HG02885 (cell line): ENCODE measurements around the gene ANK3.

Source experiments
- ATAC-seq: cut with Tn5 transposase; IDR thresholded peaks from one replicate; pipeline ENCODE4 v1.9.1; 2021; ENCODE audit warnings: mild to moderate bottlenecking; ENCODE audit not compliant: unreplicated experiment, poor library complexity

ANK3 gene

GRCh38 chr10:60351191-60351853, 38.4 kb downstream of the ANK3 start:
- peak; percentile 64 for ATAC-seq

DNA sequence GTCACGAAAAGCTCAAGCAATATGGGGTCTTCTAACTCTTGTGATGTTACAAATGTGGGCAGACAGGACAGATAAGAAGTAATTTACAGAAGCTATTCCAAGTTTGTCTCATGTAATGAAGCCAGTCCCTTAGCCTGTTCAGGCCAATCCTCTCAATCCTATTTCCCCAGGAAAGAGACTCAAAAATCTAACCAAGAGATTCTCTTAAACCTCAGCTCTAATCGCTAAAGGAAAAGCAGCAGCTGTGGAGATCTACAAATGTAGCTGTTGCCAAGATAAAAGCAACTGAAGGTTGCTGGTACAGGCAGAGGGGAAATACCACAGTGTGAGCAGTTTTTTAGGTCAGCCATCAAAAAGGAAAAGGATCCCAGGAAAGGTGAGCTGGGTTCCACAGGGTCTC, 39.3 kb downstream of the ANK3 start:
- no peak for ATAC-seq

GRCh38 chr10:60349426-60349825, 40.2 kb downstream of the ANK3 start:
- ATAC-seq = no peak

GRCh38 chr10:60348982-60349381, 40.7 kb downstream of the ANK3 start:
- ATAC-seq = no peak

DNA sequence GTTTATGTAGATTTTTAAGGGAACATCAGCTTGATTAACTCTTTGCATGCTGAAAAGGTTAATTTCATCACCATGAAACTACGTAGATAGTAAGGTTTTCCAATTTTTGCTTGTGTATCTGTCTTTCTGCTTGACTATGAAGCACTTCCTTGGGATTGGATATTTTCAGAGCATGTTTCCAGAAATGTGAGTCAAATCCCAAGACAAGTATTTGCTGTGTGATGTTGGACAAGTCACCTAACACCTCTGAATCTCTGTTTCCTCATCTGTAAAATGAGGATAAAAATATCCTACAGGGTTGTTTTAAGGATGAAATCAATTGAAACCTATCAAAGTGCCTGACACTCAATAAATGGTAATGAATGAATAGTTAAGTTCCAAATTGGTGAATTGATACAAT, 42.4 kb downstream of the ANK3 start:
- no peak for ATAC-seq

- ATAC-seq = no peak
These were observed 43.0 kb downstream of the ANK3 start for GRCh38 chr10:60346661-60347060.

- no peak for ATAC-seq
These were observed 46.4 kb downstream of the ANK3 start for GRCh38 chr10:60343254-60343653.

- no peak for ATAC-seq
These were observed 47.7 kb downstream of the ANK3 start for GRCh38 chr10:60341969-60342368.

- no peak for ATAC-seq
These were observed 48.7 kb downstream of the ANK3 start for GRCh38 chr10:60340973-60341372.

DNA sequence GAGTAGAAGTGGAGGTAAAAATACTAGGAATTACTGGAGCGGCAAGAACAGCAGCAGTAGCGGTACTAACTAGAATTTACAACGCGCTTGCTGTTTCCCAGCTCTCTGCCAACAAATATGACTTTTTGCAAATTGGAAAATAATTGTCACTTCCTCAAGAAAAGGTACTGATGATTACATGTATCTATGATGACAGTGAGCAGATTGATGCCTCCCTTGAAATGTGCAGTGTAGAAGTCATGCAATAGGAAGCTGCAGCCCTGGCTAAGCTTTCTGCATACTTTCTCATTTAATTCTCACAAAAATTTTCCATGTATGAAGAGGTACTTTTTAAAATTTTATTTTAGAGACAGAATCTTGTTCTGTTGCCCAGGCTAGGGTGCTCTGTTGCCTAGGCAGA, 49.9 kb downstream of the ANK3 start:
- ATAC-seq = no peak

DNA sequence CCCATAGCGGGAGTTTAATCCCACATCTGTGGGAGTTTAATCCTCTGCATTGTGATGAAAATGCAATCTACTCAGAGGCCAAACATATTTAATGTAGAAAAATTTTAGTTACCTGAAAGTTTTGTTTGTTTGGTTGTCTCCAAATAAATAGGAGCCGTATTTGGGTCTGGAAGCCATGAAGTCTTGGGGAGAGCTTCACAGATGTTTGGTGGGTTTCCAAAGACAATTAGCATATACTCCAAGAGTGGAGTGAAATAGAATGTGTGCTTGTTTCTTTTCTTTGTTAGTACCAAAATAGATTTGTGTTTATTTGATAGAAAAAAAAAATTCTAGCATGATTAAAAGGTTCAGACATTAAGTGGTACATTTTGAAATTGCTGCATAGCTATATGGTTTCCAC, 50.9 kb downstream of the ANK3 start:
- no peak for ATAC-seq

GRCh38 chr10:60338002-60338564, 51.6 kb downstream of the ANK3 start:
- no peak for ATAC-seq

DNA sequence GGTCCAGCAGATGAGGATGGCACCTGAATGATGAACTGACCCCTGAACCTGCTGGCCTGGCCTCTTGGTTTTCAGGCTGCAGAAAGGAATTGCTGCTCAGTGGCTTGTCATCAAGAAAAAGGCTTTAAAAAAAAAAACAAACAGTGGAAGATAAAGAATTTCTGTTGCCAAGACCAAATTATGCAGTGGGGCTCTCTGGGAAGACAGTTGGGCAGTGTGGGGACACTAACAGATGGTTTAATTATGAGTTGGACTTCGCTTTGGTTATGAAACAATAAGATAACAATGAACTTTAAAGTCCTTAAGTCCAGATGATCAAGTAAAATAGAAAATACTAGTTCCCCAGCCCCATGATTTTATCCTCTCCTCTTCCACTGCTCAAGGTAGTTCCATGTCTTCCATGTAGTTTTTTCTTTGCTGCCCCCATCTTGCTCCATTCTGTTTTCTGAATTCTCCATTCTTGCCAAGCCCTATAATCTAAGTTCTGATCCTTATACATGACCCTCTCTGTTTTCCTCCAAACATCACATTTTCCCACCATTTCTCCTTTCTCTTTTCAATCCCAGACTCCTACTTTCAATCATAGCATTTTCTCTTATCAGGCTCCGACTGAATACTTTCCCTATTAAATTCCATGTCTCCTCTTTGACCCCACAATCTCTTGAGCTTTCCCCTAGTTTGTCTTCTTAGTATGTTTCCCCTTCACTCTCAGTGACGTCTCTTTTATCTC, 52.6 kb downstream of the ANK3 start:
- ATAC-seq = no peak

DNA sequence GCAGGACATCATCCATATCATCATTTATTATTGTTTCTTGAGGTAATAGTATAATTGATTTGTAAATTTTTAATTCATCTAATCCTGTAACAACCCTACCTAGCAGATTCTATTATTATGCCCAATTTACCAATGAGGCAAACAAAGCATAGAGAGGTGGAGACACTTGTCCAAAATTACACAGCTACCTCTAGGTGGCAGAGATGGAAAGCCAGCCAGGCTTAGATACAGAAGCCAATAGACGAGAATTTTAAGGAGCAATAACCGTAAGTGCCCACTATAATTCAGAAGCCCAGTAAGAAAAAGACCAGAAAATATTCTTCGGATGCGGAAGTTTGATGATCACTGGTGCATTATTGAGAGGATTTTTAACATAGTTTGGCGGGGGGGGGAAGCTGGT, 54.0 kb downstream of the ANK3 start:
- peak; percentile 65 for ATAC-seq

DNA sequence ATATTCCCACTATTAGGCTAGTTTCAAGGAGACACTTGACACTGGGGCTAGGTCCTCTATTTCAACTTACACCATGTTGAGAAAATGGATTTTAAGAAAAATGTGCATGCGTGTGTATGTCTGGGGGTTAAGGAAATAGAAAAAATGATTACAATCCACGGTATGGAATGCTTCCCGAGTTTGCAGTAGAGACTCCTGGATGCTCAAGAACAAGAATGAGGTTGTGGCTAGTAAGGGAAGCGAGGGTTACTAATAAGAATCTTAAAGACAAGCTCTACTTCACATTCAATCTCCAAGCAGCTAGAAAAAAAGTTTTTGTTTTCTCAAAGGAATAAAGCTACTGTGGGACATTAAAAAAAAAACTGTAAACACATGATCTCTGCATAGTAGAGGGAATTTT, 54.7 kb downstream of the ANK3 start:
- ATAC-seq = no peak

DNA sequence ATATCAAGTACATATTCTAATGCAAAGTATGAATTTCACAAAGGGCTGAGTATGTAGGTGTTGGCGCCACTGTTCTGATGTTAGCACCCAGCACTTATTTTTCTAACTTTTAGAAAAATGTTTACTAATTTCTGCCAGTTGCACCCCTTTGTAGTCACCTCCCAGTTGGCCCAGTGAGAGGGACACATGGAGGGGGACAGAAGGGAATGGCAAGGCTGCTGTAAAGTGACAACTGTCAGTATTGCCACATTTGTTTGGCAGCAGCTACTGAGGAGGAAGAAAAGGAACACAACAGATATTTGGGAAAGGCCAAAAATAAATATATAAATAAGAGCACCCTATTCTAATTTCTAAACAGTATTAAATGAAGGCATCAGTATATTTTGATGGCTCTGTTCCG, 57.3 kb downstream of the ANK3 start:
- no peak for ATAC-seq

- ATAC-seq = no peak
These were observed 57.8 kb downstream of the ANK3 start for GRCh38 chr10:60331886-60332285.

GRCh38 chr10:60323162-60323561, 66.5 kb downstream of the ANK3 start:
- no peak for ATAC-seq

- no peak for ATAC-seq
These were observed 69.0 kb downstream of the ANK3 start for GRCh38 chr10:60320666-60321065.

GRCh38 chr10:60316029-60316428, 73.6 kb downstream of the ANK3 start:
- ATAC-seq = no peak

- no peak for ATAC-seq
These were observed 74.4 kb downstream of the ANK3 start for GRCh38 chr10:60315311-60315710.
